PC-3 (cell line): Measurements from ENCODE around the gene SLF2.

Source experiments
- EZH2 ChIP-seq: fragments of 300-600 bp; sonication (generic); IDR thresholded peaks from one replicate; pipeline ENCODE4 v1.6.1; 2017; ENCODE audit warnings: antibody characterized with exemption, mild to moderate bottlenecking, low read length; ENCODE audit not compliant: unreplicated experiment
- EZH2phosphoT487 ChIP-seq: fragments of 300-600 bp; sonication (generic); IDR thresholded peaks from 2 replicates; pipeline ENCODE4 v1.6.1; 2018; ENCODE audit warnings: mild to moderate bottlenecking, antibody characterized with exemption, low read length, borderline replicate concordance
- TF ChIP-seq, protein P1 (sequence below): fragments of 300-600 bp; sonication (generic); conservative IDR thresholded peaks from 2 replicates; pipeline ENCODE4 v1.5.1; 2017; ENCODE audit warnings: antibody characterized with exemption, low read depth, mild to moderate bottlenecking, low read length

DNA sequence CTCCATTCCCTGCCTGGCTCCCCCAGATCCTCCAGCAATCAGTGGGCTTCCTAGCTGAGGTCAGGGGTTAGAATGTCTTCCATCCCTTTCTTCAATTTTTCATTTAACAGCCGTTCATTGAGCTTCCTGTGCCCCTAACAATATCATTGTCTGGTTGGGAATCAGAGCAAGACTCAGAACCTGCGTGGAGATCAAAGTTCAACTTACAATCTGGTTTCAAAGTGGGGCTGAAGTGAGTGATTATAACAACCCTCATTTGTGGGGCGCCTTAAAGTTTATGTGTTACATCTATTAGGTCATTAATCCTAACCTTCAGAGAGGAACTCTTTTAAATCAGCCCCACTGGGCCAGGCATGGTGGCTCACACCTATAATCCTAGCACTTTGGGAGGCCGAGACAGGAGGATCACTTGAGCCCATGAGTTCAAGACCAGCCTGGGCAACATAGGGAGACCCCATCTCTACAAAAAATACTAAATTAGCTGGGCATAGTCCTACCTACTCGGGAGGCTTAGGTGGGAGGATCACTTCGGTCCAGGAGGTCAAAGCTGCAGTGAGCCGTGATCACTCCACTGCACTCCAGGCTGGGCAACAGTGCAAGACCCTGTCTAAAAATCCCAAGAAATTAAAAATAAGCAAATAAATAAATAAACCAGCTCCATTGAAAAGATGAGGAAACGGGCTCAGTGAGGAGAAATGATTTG lies 45.4 kb upstream of the SLF2 start:
- TF ChIP-seq, protein P1, sequence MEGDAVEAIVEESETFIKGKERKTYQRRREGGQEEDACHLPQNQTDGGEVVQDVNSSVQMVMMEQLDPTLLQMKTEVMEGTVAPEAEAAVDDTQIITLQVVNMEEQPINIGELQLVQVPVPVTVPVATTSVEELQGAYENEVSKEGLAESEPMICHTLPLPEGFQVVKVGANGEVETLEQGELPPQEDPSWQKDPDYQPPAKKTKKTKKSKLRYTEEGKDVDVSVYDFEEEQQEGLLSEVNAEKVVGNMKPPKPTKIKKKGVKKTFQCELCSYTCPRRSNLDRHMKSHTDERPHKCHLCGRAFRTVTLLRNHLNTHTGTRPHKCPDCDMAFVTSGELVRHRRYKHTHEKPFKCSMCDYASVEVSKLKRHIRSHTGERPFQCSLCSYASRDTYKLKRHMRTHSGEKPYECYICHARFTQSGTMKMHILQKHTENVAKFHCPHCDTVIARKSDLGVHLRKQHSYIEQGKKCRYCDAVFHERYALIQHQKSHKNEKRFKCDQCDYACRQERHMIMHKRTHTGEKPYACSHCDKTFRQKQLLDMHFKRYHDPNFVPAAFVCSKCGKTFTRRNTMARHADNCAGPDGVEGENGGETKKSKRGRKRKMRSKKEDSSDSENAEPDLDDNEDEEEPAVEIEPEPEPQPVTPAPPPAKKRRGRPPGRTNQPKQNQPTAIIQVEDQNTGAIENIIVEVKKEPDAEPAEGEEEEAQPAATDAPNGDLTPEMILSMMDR = no peak
- no peak for TF ChIP-seq EZH2phosphoT487
- TF ChIP-seq EZH2 = no peak
